Adrenal gland (tissue), 12 donors: ENCODE results near the gene TECPR1. TPM values are rescaled to one million over a fixed set of nuclear protein-coding genes. Genes with fewer than 3 reads are reported as not detected.

ENCODE experiments used
- DNase-seq, 7 donors: peaks; one replicate each; pipeline ENCODE4 v3.0.0-alpha.2; 2019 to 2020
- H3K27ac ChIP-seq, 5 donors: fragments of 200-600 bp; sonication (generic) in 4 of 5; 1 replicate in 3 of 5; 2 replicates in 2 of 5; pipeline versions ENCODE4 v1.5.1 to v1.8.0; 2016 to 2020; ENCODE audit warnings: mild to moderate bottlenecking in 1 of 5
- H3K27me3 ChIP-seq: fragments of 200-600 bp; 2 replicates; pipeline ENCODE4 v1.8.0; 2021
- H3K36me3 ChIP-seq, 2 donors: fragments of 200-600 bp; replicated peaks in 1 of 2; 1 replicate in 1 of 2; 2 replicates in 1 of 2; pipeline versions ENCODE4 v1.5.1 to v1.8.0; 2018 to 2022
- H3K4me1 ChIP-seq, 2 donors: fragments of 200-600 bp; replicated peaks in 1 of 2; 1 replicate in 1 of 2; 2 replicates in 1 of 2; pipeline versions ENCODE4 v1.5.1 to v1.8.0; 2018 to 2021
- H3K4me3 ChIP-seq, 4 donors: fragments of 200-600 bp; sonication (generic) in 3 of 4; one replicate each; pipeline ENCODE4 v1.5.1; 2016 to 2018
- H3K9me3 ChIP-seq, 3 donors: fragments of 200-600 bp; sonication (generic) in 1 of 3; replicated peaks in 1 of 3; 1 replicate in 2 of 3; 2 replicates in 1 of 3; pipeline versions ENCODE4 v1.5.1 to v1.8.0; 2016 to 2021
- CTCF ChIP-seq, 6 experiments: fragments of 450-650 bp in 4 of 6; fragments of 200-600 bp in 2 of 6; sonication (generic) in 1 of 6; IDR thresholded peaks; 1 replicate in 5 of 6; 2 replicates in 1 of 6; pipeline versions ENCODE4 v1.5.1 to v1.8.0; 2016 to 2021; ENCODE audit warnings: antibody characterized with exemption in 6 of 6, mild to moderate bottlenecking in 2 of 6, moderate library complexity in 1 of 6
- POLR2A ChIP-seq, 2 donors: fragments of 450-650 bp; IDR thresholded peaks; one replicate each; pipeline ENCODE4 v1.6.1; 2017; ENCODE audit warnings: antibody characterized with exemption in 2 of 2, mild to moderate bottlenecking in 2 of 2, moderate library complexity in 1 of 2
- WGBS, 4 donors: extraction: QIAGEN DNeasy Blood & Tissue Kit in 2 of 4; methylation state at CpG; one replicate each; pipeline versions ENCODE4 v1.1.5 to v1.1.7; 2013 to 2017; 5-methylcytosine and 5-hydroxymethylcytosine counted together
- intact Hi-C, 2 donors: fragments of 100-400 bp; cut with DNase I; formaldehyde crosslinking; loops; one replicate each; pipeline versions ENCODE4 v1.14.1 to v1.15.0; 2022 to 2023
- polyA plus RNA-seq, 3 donors: library from polyadenylated mRNA; stranded (reverse); fragments of 200-250 nt in 2 of 3; fragments of 350-450 nt in 1 of 3; fragmentation: Illumina TruSeq in 1 of 3; extraction: RNeasy Lipid Tissue Mini Kit (QIAGEN cat#74804) in 1 of 3; gene quantifications; one replicate each; pipeline ENCODE4 v1.2.3, GENCODE V29; 2013 to 2014
- total RNA-seq, 9 donors: library from RNA; depleted of rRNA in 4 of 9; stranded (reverse); fragments of >200 nt in 4 of 9; fragments of 120-200 nt in 1 of 9; fragmentation: NEBNext Ultra II Directional in 1 of 9; extraction: Animal tissue kit (Norgen Biotek cat#: 25700) in 1 of 9; gene quantifications; one replicate each; pipeline versions ENCODE4 v1.1.0 to v1.2.4, GENCODE V29; 2013 to 2023
- donor health status: healthy with polysubstance abuse.
- donor health status: Bipolar disorder and iron deficiency.
- donor health status: DM: yes; HTN: yes; CAD: no.
- donor health status: DM: no; HTN: no; CAD: no.
- donor health status: DM: no; HTN: no; CAD: no.
- donor health status: DM: yes; HTN: yes; CAD: no.

TECPR1 gene
- total and polyA plus RNA-seq, 12 donors = 6.2 to 36.4 (median 16.9) TPM

- no peaks in the 10 kb centered on the region for H3K4me1 ChIP-seq
- no peak for TF ChIP-seq CTCF (IDR thresholded peaks at IDR 0.05)
- TF ChIP-seq POLR2A (IDR thresholded peaks at IDR 0.05) = no peak
- intact Hi-C loops = no loop called here
- H3K36me3 ChIP-seq = peaks cover 0 to 5% of the 10 kb centered on the region in 2 donors
- no peak overlapping the region for H3K4me3 ChIP-seq
- DNase-seq = peak in 1 of 7 donors; percentile 3
- no peaks in the 10 kb centered on the region for H3K9me3 ChIP-seq
- H3K27ac ChIP-seq = no peak overlapping the region
- WGBS, 4 donors = 93 to 94% (median 93%) methylated on average over 23 to 32 of the region's 32 CpGs
- H3K27me3 ChIP-seq = no peaks in the 10 kb centered on the region
Measured at GRCh38 chr7:98215561-98216495, 36.2 kb downstream of the TECPR1 start.

GRCh38 chr7:98214811-98215321, 37.2 kb downstream of the TECPR1 start:
- peak in 1 of 7 donors; percentile 7 for DNase-seq
- Histone ChIP-seq H3K27me3 (no peaks in the 10 kb centered on the region), H3K27ac (no peak overlapping the region), H3K4me1 (no peaks in the 10 kb centered on the region), H3K4me3 (no peak overlapping the region), H3K36me3 (peaks cover 0 to 5% of the 10 kb centered on the region in 2 donors), H3K9me3 (no peaks in the 10 kb centered on the region)
- intact Hi-C loops = no loop called here
- TF ChIP-seq CTCF (IDR thresholded peaks at IDR 0.05) (no peak), POLR2A (IDR thresholded peaks at IDR 0.05) (no peak)
- whole genome bisulfite sequencing, 4 donors = 94 to 97% (median 95%) methylated on average over 19 to 27 of the region's 27 CpGs

- TF ChIP-seq CTCF (IDR thresholded peaks at IDR 0.05) (no peak), POLR2A (IDR thresholded peaks at IDR 0.05) (no peak)
- H3K4me3 ChIP-seq = no peak overlapping the region
- intact Hi-C loops = no loop called here
- H3K4me1 ChIP-seq = no peaks in the 10 kb centered on the region
- WGBS, 4 donors = 87 to 96% (median 88%) methylated on average over 15 to 25 of the region's 25 CpGs
- H3K27me3 ChIP-seq = no peaks in the 10 kb centered on the region
- no peak overlapping the region for H3K27ac ChIP-seq
- no peaks in the 10 kb centered on the region for H3K9me3 ChIP-seq
- peak in 1 of 7 donors; percentile 13 for DNase-seq
- peaks cover 0 to 5% of the 10 kb centered on the region in 2 donors for H3K36me3 ChIP-seq
Measured at GRCh38 chr7:98213888-98214810, 37.9 kb downstream of the TECPR1 start.
